ENCODE data around the gene SOCS7.

The SOCS7 gene, protein sequence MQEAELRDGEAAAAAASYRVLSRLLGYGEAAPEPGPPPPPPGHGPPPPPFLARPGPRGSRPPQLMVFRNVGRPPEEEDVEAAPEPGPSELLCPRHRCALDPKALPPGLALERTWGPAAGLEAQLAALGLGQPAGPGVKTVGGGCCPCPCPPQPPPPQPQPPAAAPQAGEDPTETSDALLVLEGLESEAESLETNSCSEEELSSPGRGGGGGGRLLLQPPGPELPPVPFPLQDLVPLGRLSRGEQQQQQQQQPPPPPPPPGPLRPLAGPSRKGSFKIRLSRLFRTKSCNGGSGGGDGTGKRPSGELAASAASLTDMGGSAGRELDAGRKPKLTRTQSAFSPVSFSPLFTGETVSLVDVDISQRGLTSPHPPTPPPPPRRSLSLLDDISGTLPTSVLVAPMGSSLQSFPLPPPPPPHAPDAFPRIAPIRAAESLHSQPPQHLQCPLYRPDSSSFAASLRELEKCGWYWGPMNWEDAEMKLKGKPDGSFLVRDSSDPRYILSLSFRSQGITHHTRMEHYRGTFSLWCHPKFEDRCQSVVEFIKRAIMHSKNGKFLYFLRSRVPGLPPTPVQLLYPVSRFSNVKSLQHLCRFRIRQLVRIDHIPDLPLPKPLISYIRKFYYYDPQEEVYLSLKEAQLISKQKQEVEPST

DNA sequence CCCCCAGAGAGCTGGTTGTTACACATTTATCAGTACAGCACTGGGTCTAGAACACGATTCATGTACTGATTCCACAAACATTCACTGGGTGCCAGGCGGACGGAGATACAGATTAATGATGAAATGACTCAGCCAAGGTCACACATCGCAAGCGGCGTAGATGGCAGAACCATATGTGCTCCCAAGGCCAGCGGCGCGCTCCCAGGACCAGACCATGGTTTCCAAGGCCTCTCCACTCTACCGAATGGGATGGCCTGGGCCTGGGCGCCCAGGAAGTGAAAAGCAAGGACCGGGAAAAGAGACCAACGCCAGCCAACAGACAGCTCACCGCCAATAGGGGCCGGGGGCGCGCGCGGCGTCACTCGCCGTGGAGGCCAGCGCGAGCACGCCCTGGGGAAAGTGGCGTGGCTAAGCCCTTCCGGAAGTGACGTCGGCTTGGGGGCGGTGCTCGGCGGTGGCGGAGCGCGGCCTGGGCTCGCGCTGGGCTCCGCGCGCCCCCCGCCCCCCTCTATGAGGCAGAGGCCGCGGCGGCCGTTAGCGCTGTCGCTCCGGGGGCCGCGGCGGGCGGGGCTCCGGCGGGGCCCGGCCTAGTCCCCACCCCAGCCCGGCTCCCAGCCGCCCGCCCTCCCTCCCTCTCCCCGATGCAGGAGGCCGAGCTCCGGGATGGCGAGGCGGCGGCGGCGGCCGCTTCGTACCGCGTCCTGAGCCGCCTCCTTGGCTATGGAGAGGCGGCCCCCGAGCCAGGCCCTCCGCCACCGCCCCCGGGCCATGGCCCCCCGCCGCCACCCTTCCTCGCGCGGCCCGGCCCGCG, at the start of gene SOCS7:
Gene SOCS7, plus strand, starts transcription at position 433 of the 811 bp plus-strand sequence. Its CDS starts 209 bp downstream, at position 642.
- peak; percentile 96 to 97 for DNase-seq

DNA sequence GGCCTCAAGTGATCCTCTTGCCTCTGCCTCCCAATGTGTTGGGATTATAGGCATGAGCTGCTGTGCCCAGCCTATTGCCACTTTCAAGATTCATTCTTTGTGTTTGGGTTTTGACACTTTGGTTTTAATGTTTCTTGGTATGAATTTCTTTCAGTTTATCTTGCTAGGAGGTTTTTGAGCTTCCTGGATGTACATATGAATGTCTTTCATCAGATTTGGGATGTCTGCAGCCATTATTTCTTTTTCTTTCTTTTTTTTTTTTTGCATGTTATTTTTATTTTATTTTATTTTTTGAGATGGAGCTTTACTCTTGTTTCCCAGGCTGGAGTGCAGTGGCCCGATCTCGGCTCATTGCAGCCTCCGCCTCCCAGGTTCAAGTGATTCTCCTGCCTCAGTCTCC, 36.1 kb upstream of the SOCS7 start:
- no peak for DNase-seq

DNA sequence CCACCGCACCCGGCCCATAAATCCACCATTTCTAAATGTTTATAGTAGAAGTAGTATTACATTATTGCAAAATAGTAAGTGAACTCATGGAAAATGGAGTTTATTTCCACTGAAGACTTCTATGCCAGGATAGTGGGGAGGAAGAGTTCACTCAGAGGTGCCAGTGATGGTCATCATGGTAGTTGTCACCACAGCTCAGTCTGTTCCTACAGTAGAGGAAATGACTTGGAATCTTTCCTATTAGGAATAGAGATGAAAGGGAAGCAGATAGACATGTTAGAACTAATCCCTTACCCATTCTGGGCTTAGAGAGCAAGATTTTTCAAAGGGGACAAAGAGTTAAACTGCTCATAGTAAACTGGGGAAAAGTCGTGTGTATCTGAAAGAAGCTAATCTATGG, 34.6 kb upstream of the SOCS7 start:
- DNase-seq = no peak

DNA sequence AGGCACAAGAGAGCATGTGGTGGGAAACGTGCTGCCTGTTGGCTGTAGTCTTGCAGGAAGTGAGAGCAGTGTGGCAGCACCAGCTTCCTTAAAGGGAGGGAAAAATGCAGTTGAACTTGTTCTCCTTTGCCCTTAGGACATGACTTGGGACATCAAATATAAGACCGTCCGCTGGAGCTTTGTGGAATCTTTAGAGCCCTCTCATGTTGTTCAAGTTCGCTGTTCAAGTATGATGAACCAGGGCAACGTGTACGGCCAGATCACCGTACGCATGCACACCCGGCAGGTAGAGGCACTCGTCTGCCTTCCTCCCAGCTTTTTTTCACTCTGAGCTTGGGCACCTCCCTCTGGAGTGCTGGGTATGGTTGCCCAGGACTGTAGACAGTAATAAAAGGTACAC, 31.2 kb upstream of the SOCS7 start:
- no peak for DNase-seq

DNA sequence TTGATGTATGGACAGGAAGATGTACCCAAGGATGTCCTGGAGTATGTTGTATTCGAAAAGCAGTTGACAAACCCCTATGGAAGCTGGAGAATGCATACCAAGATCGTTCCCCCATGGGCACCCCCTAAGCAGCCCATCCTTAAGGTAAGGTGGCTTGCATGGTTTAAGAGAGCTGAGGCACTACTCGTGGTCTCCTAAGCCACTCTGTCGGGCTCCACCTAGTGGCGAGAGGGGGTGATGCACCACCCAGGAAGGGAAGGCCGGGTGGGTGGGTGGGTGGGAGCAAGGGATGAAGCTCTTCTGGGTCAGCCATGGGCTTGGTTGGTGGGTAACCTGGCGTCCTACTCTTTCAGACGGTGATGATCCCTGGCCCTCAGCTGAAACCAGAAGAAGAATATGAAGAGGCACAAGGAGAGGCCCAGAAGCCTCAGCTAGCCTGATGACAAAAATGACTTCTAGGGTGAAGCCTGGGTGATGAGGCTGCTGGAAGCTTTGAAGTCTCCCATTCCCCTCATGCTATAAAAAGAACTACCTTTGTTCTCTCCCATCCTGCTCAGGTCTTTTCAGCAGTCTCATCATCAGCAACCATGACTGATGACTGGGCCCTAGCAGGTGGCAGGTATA, 29.4 kb upstream of the SOCS7 start:
- DNase-seq = peak; percentile 40 to 43

DNA sequence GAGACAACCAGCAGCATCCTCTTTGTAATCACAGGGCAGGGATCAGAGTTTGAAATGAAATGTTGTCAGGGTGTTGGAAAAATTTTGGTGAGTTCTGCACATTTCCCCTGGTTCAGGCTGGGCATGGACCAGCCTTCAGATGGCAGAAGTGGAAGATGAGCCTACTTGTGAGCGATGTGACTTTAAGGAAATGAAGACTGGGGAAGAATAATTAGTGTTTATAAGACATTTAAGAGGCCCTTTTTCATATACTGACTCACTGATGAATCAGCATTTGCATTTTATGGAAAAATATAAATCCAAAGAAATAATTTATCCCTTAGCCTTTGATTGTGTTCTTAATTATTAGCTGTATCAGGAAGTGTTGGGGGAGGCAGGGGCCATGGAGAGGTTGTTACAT, 28.7 kb upstream of the SOCS7 start:
- DNase-seq = no peak

DNA sequence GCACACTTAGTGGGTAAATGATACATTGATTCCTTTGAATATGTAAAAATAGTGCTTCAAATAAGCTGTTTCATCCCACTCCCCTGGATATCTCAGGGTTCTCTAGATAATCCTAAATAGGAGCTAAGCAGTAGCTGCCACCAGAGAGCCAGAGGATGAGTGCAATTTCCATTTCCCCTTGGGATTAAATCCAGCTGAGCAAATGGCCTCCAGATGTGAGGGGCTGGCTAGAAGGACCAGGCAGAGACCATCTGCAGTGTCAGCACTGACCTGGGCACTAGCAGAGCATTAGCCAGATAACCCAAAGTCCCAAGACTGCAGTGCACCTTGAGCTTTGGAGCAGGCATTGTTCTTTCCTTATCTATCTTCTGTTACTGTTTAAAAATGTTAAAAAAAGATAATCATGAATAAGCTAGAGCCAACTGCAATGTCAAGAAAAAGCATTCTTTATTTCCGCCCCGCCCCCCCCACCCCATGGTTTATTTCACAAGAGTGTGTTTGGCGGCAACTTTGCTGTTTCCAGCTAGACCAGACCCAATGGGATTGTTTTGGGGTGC, 27.4 kb upstream of the SOCS7 start:
- no peak for DNase-seq

DNA sequence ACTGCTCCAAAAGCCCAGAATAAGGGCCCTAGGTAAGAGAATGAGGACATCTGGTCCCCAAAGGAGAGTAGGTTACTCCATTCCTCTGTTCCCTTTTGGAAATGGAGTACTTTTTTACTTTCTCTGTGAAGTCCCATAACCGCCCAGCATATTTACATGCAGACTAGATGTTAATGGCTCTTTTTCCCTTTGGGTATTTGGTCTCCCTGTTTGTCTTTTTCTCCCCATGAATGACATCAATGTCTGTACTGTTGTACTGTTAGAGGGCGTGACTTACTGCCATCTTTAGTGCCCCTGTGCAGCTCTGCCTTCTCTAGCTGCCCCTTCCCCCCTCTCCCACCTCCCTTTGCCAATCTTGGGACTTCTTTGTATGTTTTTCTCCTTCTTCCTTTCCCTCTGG, 26.9 kb upstream of the SOCS7 start:
- no peak for DNase-seq

DNA sequence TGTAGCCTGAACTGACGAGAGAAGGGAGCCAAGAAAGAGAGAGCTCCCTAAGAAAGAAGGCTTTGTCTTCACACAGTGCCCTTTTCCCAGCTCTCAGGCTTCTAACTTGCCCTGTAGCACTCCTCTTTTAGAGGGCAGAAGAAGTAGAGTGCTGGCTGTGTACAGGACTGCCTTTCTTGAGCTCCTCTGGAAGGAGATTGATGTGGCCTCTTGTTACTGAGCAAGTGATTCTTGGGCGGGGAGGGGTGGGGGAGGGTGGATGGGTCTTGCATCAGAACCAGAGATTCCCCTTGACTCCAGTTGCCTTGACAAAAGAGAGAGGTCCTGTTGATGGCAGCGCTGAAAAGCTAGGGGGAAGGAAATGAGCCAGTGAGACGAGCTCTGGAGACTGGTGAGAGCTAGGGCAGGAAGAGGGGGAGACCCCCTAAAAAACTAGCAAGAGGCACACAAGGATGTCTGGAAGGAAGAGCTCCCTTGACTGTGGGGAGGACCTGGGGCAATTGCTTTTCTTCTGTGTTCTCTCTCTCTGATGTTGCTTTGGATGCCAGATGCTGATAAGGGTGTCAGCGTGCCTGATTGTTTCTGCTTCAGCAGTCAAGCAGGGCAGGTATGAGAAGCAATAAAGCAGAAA, 26.3 kb upstream of the SOCS7 start:
- no peak for DNase-seq

DNA sequence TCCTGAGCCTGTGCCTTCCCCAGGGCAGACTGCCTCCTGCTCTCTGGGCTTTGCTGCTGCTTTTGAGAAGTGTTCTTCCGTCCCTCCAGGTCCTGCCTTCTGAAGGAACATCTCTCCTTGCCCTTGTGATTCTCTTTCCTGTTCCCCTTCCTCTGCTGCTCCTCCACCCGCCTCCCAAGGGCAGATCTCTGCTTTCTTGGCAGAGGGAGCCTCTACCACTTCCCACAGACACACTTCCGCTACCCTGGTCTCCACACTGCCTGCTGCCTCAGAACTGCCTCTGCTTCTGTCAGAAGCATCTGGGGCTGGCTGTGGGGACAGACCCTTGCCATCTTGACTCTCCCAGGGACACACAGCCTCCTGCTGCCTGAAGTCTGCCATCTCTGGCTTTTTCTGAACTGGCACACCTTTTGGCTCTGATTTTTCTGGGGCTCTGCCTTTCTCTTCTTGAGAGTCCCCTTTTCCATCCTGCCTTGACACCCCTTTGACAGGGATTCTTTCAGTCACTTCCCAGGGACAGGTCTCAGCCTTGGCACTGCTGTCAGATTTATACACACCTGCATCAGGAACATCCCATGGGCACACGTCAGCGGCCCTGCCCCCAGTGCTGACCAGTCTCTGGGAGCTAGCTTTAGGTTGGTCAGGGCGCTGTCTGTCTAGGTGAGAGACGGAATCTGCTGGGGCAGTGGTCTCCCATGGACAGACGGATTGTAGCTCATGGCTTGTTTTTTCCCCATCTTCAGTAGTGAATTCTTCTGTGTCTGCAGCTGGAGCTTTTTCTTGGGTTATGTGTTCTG, 24.4 kb upstream of the SOCS7 start:
- no peak for DNase-seq

DNA sequence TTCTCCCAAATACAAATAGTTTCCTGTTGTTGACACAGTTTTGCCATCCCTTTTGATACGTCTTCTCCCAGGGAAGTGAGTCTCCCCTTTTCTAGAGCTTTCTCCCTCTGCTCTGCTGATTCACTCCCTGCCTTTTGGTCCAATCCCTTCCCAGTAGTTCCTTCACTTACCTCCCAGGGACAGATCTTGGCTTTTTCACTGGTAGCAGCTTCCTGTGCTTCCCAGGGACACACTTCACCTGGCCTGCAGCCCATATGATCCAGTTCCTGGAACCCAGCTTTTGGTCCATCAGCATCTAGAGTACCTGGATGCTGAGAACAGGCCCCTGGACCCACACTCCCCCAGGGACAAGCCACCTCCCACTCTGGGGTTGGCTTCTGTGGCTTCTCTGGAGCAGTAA, 23.7 kb upstream of the SOCS7 start:
- no peak for DNase-seq

DNA sequence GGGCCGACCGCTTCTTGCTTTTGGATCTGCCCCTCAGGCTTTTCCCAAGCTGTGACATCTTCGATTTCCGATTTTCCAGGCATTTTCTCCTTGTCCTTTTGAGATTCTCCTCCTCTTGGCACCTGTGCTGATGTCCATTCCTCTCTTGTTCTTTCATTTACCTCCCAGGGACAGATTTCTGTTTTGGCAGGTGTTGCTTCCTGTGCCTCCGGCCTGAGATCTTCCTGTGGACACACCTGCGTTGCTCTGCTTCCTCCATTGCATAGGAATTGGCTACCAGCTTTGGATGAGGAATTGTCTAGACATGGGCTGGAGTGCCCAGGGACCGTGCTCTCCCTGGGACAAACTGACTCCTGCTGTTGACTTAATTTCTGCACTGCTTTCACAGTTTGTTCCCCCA, 23.0 kb upstream of the SOCS7 start:
- peak in 1 of 2 experiments; percentile 27 for DNase-seq

DNA sequence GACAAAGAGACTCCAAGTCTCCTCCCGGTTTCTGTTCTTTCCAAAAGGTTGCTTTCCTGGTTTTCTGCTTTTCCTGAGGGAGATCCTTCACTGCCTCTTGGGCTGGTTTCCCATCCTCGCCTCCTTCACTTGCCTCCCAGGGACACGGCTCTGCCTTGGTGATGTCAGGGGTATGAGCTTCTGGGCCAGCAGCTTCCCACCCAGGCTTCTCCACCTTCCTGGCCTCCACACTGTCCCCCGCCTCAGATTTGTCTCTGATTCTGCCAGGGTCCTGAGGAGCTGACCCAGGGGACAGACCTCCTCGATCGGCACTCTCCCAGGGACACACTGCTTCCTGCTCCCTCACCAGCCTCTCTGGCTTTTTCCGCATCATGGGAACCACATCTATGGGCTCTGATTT, 22.4 kb upstream of the SOCS7 start:
- no peak for DNase-seq

DNA sequence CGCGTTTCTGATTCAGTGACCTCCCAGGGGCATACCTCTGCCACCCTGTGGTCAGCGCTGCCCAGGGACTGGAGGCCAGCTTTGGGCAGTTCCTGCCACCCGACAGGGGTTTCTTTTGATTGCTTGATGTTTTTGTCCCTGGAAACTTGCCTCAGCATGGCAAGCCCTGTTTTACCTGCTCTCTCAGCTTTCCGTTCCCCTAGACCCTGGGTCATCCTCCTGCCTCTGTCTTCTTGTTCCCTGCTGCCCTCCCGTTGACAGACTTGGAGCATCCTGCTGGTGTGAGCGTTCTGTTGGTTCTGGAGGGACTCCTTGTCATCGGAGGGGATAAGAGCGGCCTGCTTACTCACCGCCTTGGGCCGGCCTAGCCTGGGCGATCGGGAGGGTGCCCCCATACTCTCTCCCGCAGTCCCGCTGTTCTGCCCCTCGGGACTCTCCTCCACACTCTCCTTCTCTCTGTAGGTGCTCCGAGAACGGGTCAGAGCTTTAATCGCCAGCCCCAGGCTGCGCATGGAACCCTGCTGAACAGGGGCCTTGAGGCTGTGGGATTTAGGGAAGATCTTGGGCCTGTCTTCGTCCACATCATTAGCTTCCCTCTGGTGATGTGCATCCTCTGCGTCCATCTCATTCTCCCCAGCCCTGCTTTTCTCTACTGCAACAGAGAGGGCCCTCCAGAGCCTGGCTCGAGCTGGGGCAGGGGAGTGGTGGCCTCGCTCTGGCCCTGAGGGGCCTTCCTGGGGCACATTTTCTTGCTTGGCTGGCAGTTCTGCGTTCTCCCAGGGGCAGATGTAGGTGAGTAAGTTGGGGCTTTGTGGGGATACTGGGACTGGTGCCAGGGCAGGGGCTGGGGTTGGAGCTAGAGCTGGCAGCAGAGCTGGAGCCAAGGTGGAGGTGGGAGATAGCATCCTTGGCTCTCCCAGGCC, 21.6 kb upstream of the SOCS7 start:
- no peak for DNase-seq

DNA sequence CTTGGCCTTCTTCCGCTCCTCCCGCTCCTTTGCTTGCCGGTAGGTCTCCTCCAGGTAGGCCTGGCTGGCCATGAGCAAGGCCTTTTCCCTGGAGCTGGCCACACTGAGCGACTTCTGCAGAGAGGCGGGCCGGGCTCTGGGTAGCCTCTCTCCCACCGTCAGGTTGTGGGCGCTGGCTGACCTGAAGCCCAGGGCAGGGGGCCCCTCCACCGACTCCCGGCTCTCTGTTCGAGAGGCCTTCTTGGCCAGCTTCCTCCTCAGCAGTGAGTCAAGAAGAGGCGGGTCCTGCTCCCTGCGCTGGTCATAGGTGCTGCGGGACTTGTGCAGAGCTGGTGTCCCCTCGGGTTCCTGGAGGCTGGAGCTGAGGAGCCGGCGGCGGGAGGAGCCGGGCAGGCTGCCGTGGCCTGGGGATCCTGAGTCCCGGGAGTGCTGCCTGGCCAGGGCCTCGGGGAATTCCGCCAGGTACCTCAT, 20.7 kb upstream of the SOCS7 start:
- no peak for DNase-seq

DNA sequence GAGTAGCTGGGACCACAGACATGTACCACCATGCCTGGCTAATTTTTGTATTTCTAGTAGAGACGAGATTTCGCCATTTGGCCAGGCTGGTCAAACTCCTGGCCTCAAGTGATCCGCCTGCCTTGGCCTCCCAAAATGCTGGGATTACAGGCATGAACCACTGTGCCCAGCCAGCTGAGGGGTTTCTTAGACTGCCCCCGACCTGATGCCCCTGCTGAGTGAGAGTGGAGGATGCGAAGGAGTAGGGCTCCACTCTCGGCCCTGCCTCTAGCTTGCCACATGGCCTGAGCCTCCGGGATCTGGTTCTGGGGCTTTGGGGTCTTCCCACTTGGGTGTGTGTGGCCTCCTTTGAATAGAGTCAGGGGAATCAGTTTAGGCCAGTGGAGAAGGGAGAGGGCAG, 18.9 kb upstream of the SOCS7 start:
- no peak for DNase-seq

DNA sequence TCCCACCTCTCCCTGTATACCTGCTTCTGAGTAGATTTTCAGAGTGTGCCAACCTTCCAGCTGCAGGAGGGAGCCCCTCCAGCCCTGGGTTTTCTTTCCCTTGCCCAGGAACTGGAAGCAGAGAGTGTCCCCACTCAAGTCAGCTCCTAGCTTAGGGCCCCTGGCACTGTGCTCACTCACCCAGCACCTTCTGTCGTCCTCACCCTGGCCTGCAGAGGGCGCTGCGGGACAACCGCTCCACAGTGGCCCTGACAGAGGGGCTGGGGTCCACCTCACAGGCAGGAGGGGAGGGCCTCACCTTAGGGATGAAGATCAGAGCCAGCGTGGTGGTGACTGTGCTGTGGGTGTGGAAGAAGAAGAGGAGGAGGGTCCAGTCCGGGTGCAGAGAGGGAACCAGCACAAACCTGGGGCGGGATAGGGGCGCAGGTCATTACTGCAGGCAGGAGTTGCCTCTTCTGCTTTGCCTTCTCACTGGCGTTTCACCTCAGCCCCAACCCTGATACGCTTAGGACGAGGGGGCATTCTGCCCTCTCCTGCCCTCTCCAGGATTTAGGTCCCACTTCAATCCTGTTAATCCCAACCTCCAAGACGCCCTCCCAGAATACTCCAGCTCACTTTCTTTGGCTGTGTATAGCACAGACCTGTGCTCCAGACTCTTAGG, 17.9 kb upstream of the SOCS7 start:
- DNase-seq = peak; percentile 30 to 38

DNA sequence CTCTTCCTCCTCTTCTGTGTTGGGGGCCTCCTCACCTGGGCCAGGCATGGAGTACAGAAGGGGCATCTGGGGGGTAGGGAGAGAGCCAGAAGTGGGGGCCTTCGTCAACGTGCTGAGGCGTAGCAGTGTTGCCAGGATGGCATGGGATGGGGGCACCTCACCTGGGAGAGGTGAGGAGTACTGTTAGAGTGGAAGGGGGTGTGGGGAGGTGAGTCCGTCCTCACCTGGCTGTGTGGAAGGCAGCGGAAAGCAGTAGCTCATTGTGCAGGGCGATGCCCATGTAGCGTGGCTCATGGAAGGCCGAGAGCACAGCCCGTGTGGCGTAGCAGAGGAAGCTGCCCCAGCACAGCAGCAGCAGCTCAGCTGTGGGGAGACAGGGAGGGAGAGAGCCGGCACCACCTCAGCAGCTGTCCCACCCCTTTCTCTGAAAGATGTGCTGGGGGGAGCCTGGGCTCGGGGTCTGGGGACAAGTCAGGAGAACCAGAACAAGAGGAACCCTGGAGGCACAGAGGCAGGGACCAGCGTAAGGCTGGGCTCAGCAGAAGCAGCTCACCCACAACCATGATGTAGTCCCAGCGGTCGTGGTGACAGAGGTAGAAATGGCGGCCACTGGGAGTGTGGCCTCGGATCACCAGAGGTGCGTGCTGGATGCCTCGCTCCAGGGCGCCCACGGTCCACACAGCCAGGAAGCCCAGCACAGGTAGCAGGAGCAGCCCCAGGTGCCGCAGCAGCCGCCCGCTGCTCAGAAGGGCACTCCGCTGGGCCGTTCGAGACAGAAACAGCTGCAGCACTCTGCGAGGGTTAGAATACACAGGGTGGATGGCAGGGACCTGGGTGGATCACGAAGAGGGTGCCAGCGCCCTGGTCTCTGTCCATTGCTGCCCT, 16.9 kb upstream of the SOCS7 start:
- no peak for DNase-seq

DNA sequence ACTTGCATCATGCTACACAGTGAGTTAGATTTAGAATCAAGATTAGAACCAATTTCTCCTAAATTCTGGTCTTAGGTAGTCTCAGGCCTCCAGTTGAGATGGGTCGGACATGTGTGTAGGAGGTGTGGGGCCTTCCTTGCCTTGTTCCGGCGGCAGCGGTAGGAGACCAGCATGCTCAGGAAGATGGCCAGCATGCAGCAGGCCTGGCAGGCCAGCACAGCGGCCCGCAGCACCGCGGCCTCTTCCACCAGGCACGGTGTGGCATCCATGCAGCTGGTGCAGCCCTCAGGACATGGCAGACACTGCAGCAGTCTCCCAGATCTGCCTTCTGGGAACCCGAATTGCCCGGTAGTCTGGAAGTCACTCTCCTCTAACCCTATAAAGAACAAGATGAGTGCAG, 14.8 kb upstream of the SOCS7 start:
- DNase-seq = no peak
